ENCODE results near the gene LDLRAD4. TPM values are rescaled to one million over a fixed set of nuclear protein-coding genes. Genes with fewer than 3 reads are reported as not detected.

The LDLRAD4 gene
- polyA plus RNA-seq, 1 of the 3 experiments (the other 2 are of a cell fraction), result 0.16 TPM

DNA sequence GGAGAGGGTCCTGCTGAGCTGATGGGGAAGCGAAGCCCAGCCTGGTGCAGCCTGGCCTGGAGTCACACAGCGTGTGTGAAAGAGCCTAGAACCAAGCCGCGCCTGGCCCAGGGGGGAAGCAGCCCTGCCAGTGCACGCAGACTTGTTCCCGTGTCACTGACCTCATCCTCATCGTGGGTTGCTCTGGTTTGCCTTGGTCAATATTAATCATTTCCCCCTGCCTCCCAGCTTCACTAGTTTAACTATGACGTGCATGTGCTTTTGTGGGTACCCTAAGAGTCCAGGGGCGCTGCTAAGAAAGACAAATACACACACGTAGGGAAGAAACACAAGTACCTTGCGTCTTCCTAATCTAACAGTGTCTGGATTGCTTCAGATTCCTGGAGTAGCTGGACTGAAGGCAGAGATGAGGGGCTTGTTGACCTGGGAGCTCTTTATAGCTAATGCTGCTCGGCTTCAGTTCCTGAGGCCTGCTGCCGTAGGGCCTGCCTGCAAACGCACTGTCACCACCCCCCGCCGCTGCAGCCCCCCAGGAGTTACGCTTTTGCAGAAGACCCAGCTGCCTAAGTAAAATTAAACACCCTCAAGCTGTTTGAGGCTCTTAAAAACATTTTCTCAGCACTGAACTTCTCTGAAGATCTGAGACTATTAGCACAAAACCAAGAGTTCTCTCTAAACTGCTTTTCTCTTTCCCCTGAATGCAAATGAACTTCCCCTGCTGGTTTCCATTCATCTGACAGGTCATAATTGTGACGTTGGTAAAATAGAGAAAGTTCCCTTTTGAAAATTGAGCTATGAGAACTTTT lies 348.6 kb downstream of the LDLRAD4 start:
- H3K79me2 ChIP-seq (ENCODE audit: insufficient read depth), result no peaks in the 10 kb centered on the region
- H3K4me1 ChIP-seq (ENCODE audit: control insufficient read depth in 1 of 2, insufficient read depth in 2 of 2, low read depth in 1 of 2, low read length in 1 of 2), result peaks cover 0 to 24% of the 10 kb centered on the region in 2 experiments; a peak in 1 of 4 replicates
- DNase-seq, result no peak
- H3K9ac ChIP-seq, result no peak overlapping the region
- no peaks in the 10 kb centered on the region for H4K20me1 ChIP-seq (ENCODE audit: insufficient read depth)
- no peak overlapping the region for H2AFZ ChIP-seq (ENCODE audit: low read depth)
- ChIA-PET CTCF (interaction anchor here (1.2 to 1.7 kb wide), 2 partner anchors 9 to 11 kb away, joined by 3 to 10 read pairs; no protein-coding TSS in a partner anchor), POLR2A (no interaction called here)
- H3K9me3 ChIP-seq, result no peaks in the 10 kb centered on the region
- no peaks in the 10 kb centered on the region for H3K9me2 ChIP-seq
- no peaks in the 10 kb centered on the region for H3K36me3 ChIP-seq (replicated peaks in 1 of 2; ENCODE audit: control insufficient read depth in 1 of 2, insufficient read depth in 2 of 2, low read length in 1 of 2)
- no peaks in the 10 kb centered on the region for H3F3A ChIP-seq (replicated peaks; ENCODE audit: insufficient read depth)
- H3K4me3 ChIP-seq (ENCODE audit: low read depth in 2 of 2, low read length in 1 of 2), result no peak overlapping the region
- H3K27me3 ChIP-seq (ENCODE audit: insufficient read depth), result no peaks in the 10 kb centered on the region
- TF ChIP-seq GABPA (IDR thresholded peaks at IDR 0.05; ENCODE audit: low read depth), result no peak
- no peak for TF ChIP-seq NRF1 (IDR thresholded peaks at IDR 0.05; ENCODE audit: low read depth, low read length)
- TF ChIP-seq, protein P1, sequence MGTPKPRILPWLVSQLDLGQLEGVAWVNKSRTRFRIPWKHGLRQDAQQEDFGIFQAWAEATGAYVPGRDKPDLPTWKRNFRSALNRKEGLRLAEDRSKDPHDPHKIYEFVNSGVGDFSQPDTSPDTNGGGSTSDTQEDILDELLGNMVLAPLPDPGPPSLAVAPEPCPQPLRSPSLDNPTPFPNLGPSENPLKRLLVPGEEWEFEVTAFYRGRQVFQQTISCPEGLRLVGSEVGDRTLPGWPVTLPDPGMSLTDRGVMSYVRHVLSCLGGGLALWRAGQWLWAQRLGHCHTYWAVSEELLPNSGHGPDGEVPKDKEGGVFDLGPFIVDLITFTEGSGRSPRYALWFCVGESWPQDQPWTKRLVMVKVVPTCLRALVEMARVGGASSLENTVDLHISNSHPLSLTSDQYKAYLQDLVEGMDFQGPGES (IDR thresholded peaks at IDR 0.05; ENCODE audit: low read depth, low read length), result no peak
- TF ChIP-seq EP300 (IDR thresholded peaks at IDR 0.05; ENCODE audit: borderline replicate concordance in 1 of 2, low read depth in 1 of 2, low read length in 1 of 2), result no peak
- TF ChIP-seq SIN3A (IDR thresholded peaks at IDR 0.05; ENCODE audit: borderline replicate concordance, low read depth, low read length), result no peak
- TF ChIP-seq JUND (IDR thresholded peaks at IDR 0.05), result no peak
- no peak for TF ChIP-seq EZH2phosphoT487 (IDR thresholded peaks at IDR 0.05; ENCODE audit: borderline replicate concordance, low read depth)
- TF ChIP-seq, protein P2, sequence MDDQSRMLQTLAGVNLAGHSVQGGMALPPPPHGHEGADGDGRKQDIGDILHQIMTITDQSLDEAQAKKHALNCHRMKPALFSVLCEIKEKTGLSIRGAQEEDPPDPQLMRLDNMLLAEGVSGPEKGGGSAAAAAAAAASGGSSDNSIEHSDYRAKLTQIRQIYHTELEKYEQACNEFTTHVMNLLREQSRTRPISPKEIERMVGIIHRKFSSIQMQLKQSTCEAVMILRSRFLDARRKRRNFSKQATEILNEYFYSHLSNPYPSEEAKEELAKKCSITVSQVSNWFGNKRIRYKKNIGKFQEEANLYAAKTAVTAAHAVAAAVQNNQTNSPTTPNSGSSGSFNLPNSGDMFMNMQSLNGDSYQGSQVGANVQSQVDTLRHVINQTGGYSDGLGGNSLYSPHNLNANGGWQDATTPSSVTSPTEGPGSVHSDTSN (IDR thresholded peaks at IDR 0.05), result no peak
- TF ChIP-seq, protein P3, sequence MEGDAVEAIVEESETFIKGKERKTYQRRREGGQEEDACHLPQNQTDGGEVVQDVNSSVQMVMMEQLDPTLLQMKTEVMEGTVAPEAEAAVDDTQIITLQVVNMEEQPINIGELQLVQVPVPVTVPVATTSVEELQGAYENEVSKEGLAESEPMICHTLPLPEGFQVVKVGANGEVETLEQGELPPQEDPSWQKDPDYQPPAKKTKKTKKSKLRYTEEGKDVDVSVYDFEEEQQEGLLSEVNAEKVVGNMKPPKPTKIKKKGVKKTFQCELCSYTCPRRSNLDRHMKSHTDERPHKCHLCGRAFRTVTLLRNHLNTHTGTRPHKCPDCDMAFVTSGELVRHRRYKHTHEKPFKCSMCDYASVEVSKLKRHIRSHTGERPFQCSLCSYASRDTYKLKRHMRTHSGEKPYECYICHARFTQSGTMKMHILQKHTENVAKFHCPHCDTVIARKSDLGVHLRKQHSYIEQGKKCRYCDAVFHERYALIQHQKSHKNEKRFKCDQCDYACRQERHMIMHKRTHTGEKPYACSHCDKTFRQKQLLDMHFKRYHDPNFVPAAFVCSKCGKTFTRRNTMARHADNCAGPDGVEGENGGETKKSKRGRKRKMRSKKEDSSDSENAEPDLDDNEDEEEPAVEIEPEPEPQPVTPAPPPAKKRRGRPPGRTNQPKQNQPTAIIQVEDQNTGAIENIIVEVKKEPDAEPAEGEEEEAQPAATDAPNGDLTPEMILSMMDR (IDR thresholded peaks at IDR 0.05), result no peak
- TF ChIP-seq, protein P4, sequence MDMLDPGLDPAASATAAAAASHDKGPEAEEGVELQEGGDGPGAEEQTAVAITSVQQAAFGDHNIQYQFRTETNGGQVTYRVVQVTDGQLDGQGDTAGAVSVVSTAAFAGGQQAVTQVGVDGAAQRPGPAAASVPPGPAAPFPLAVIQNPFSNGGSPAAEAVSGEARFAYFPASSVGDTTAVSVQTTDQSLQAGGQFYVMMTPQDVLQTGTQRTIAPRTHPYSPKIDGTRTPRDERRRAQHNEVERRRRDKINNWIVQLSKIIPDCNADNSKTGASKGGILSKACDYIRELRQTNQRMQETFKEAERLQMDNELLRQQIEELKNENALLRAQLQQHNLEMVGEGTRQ (IDR thresholded peaks at IDR 0.05; ENCODE audit: borderline replicate concordance, low read depth, low read length), result no peak
- no peak for TF ChIP-seq TCF12 (IDR thresholded peaks at IDR 0.05)
- TF ChIP-seq FOXM1 (IDR thresholded peaks at IDR 0.05; ENCODE audit: low read depth), result no peak
- no peak for TF ChIP-seq MXI1 (IDR thresholded peaks at IDR 0.05; ENCODE audit: low read depth, low read length)
- no peak for TF ChIP-seq TAF1 (IDR thresholded peaks at IDR 0.05; ENCODE audit: borderline replicate concordance, low read depth, low read length)
- no peak for TF ChIP-seq SMC3 (IDR thresholded peaks at IDR 0.05; ENCODE audit: low read depth, low read length)
- no peak for TF ChIP-seq FOSL2 (IDR thresholded peaks at IDR 0.05; ENCODE audit: borderline replicate concordance, low read depth)
- no peak overlapping the region for H3K27ac ChIP-seq (ENCODE audit: low read depth in 2 of 2, low read length in 1 of 2)
- no peak overlapping the region for H3K4me2 ChIP-seq
- WGBS (ENCODE audit: low lambda C conversion rate), result 77% methylated on average over 16 of the region's 18 CpGs

Data from SK-N-SH (cell line).